Stimulated activated effector memory CD8-positive, alpha-beta T cell treated with anti-CD3 and anti-CD28 coated beads, Interleukin-12 subunit alpha, Interleukin-12 subunit beta, amount 100 ng/mL, for 72 hours (primary cell): ENCODE measurements around the gene RPS28.

Source experiments
- ATAC-seq: fragments of 150-1000 bp; cut with Tn5 transposase; 2 replicates; pipeline ENCODE4 v1.10.0; 2021
- DNase-seq, 2 donors: peaks; one replicate each; pipeline ENCODE4 v3.0.0; 2021 to 2022; ENCODE audit warnings: low spot score in 2 of 2
- H3K27ac Mint-ChIP-seq: one replicate; pipeline ENCODE4 v1.8.0; 2022; ENCODE audit warnings: mild to moderate bottlenecking, mixed read lengths
- H3K36me3 Mint-ChIP-seq: one replicate; pipeline ENCODE4 v1.8.0; 2022; ENCODE audit warnings: mild to moderate bottlenecking, mixed read lengths
- H3K4me1 Mint-ChIP-seq: one replicate; pipeline ENCODE4 v1.8.0; 2022; ENCODE audit warnings: mixed read lengths
- H3K4me3 Mint-ChIP-seq: one replicate; pipeline ENCODE4 v1.8.0; 2022; ENCODE audit warnings: mild to moderate bottlenecking, mixed read lengths
- H3K9me3 Mint-ChIP-seq: one replicate; pipeline ENCODE4 v1.8.0; 2022; ENCODE audit warnings: mixed read lengths

RPS28 gene

DNA sequence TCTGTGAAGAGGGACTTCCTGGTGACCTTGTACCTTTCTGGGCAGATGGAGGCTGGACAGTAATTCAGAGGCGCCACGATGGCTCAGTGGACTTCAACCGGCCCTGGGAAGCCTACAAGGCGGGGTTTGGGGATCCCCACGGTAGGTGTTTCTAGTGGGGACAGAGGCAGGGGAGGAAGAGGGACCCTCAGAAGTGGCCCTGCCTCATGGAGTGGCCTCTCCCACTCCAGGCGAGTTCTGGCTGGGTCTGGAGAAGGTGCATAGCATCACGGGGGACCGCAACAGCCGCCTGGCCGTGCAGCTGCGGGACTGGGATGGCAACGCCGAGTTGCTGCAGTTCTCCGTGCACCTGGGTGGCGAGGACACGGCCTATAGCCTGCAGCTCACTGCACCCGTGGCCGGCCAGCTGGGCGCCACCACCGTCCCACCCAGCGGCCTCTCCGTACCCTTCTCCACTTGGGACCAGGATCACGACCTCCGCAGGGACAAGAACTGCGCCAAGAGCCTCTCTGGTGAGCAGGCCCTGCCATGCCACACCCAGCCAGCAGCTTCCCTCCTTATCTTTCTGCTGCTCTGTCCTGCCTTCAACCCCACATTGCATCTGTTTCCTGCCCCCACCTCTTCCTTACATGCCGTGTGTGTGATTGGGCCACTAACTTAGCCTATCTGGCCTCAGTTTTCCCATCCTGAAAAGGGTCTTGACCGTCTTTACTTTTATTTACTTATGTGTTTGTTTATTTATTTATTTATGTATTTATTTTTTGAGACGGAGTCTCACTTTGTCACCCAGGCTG lies 49.9 kb downstream of the RPS28 start:
- no peak for DNase-seq
- H3K27ac Mint-ChIP-seq = no peak overlapping the region
- H3K36me3 Mint-ChIP-seq = peaks cover 73% of the 10 kb centered on the region
- H3K4me1 Mint-ChIP-seq = peaks cover 17% of the 10 kb centered on the region
- no peak overlapping the region for H3K4me3 Mint-ChIP-seq
- no peak for ATAC-seq
- no peaks in the 10 kb centered on the region for H3K9me3 Mint-ChIP-seq
